ENCODE results near the gene CEND1. TPM values are rescaled to one million over a fixed set of nuclear protein-coding genes. Genes with fewer than 3 reads are reported as not detected.

Gene CEND1
- total RNA-seq, 1 donor from 2014 or later: 0.13 TPM

GRCh38 chr11:827146-827896 lies 37.4 kb upstream of the CEND1 start:
- no peak for DNase-seq (ENCODE audit: low read depth, low spot score)

DNA sequence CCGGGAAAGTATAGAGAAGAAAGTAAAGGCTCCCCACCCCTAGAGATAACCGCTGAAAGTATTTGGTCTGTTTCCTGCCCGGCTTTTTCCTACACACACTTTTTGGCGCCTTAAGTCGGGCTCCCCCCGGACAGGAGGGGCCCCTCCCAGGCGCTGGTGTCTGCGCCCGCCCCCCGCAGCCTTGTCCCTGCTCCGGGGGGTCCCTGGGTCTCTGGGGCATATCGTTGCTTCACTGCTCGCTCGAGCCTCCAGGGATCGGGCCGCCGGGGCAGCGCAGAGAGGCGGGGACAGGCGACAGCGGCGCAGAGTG lies 36.9 kb upstream of the CEND1 start:
- DNase-seq (ENCODE audit: low read depth, low spot score): no peak

DNA sequence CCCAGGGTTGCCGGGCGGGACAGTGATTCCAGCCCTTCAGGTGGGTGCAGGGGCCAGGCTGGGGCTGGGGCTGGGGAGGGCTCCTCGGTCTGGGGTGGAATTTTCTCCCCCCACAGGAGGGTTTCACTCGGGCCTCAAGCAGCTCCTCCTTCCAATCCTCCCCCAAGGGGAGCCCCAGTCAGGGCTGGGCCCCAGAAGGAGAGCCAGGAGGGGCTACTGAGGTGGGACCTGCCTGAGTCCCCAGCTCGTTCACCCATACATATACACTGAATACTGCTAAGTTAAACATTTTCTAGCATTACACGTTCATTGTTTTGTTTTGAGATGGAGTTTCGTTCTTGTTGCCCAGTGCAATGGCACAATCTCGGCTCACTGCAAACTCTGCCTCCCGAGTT lies 36.3 kb upstream of the CEND1 start:
- DNase-seq (ENCODE audit: low read depth, low spot score): no peak

GRCh38 chr11:825366-826226 lies 35.7 kb upstream of the CEND1 start:
- no peak for DNase-seq (ENCODE audit: low read depth, low spot score)

DNA sequence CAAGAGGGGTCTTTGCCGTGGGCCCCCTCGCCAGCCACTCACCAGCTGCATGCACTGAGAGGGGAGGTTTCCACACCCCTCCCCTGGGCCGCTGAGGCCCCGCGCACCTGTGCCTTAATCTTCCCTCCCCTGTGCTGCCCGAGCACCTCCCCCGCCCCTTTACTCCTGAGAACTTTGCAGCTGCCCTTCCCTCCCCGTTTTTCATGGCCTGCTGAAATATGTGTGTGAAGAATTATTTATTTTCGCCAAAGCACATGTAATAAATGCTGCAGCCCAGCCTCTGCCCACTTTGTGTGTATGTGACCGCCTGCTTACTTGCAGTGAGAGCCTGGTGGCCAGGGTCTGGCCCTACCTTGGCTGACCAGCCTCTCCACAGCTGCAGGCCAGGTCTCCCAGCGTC lies 35.1 kb upstream of the CEND1 start:
- no peak for DNase-seq (ENCODE audit: low read depth, low spot score)

GRCh38 chr11:824292-824880 lies 34.5 kb upstream of the CEND1 start:
- no peak for DNase-seq (ENCODE audit: low read depth, low spot score)

DNA sequence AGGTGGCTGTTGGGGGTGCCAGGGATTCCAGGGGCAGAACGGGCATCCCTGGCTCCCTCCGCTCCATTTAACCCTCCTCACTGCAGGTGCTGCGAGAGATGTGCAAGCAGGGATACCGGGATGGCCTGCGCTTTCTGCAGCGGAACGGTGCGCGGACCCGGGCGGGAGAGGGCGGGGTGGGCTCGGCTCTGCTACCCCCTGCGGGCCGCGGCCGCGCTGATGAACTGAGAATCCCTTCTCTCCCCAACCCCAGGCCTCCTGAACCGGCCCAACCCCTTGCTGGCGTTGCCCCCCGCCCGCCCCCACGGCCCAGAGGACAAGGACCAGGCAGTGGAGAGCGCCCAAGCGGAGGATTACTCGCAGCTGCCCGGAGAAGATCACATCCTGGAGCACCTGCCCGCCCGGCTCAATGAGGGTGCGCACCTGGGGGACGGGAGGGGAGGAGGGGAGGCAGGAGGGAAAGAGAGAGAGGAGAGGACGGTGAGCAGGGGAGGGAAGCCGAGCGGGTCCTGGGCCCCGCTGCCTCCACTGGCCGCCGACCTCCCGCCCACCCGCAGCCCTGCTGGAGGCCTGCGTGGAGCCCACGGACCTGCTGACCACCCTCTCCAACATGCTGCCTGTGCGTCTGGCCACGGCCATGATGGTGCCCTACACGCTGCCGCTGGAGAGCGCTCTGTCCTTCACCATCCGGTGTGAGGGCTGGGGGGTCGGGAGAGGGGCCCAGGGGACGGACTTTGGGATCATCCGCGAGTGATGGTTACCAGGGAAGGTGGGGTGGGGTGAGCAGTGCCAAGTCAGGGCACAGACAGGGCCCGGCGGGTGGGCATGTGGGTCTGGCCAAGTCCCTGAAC lies 33.8 kb upstream of the CEND1 start:
- DNase-seq (ENCODE audit: low read depth, low spot score): no peak

- DNase-seq (ENCODE audit: low read depth, low spot score): no peak
Observed at GRCh38 chr11:821512-822371, 31.9 kb upstream of the CEND1 start.

DNA sequence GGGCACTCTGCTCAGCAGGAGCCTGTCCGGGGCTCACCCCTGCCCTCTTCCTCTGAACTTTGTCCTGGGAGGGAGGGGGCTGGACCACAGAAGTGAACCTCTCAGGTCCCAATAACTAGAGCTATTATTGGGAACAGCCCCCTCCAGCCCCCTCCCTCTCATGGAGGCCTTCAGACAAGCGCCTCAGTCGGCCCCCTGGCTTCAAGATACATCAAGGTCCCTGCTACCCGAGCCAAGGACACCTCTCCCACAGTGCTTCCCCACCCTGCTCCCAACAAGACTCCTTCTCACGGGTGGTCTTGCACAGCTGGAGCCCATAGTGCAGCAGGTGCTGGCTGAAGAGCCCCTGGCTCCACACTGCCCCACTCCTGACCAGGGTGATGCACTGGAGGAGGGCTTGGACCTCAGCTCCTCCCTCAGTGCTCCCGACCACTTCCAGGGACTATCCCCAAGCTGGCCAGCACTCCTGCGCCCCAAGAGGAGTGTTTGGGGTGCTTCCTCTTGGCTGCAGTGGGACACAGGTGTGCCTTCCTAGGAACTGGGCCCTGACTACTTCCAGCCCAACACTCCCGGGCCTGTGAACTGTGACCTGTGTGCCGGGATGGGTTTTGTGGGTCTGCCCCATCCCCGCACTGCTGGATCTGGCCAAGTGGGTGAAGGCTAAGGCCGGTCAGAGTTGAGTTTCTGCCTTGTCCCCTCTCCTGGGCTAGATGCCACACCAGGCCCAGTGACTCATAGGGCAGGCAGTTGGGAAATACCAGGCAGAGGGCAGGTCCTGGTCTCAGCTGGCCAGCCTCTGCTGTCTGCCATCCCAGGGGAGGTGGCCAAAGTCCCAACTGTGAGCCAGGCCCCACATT lies 31.0 kb upstream of the CEND1 start:
- DNase-seq (ENCODE audit: low read depth, low spot score): no peak

DNA sequence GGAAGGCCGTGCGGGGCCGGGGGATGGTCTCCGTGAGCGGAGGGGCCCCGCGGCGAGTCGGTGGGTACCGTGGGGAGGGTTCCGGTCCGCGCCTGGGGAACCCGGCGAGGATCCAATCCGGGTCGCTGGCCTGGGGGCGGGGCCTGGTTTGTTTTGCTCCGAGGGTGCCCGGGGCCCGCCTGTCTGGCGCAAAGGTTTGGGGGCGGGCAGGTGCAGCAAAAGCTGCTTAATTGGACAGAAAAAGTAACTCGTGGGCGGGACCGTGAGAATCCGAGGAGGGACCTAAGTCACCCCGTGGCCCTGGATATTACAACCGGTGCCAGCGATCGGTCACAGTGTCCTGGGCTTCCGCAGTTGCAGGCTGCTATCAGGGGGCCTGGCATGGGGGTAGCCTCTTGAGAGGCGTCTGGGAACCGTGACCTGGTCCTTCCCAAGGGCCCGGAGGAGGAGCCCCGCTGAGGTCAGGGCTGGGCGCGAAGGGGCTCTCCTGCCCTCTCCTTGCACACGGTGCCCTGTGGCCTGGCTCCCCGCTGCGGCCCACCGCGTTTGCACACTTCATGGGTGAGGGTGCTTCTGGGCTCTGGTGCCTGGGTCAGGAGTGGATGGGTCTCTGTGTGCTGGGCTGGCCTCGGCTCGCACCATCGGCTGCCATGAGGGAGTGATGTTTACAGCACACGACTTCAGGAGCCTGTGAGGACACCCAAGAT lies 30.2 kb upstream of the CEND1 start:
- DNase-seq (ENCODE audit: low read depth, low spot score): no peak

GRCh38 chr11:819129-819931 lies 29.4 kb upstream of the CEND1 start:
- DNase-seq (ENCODE audit: low read depth, low spot score): no peak

DNA sequence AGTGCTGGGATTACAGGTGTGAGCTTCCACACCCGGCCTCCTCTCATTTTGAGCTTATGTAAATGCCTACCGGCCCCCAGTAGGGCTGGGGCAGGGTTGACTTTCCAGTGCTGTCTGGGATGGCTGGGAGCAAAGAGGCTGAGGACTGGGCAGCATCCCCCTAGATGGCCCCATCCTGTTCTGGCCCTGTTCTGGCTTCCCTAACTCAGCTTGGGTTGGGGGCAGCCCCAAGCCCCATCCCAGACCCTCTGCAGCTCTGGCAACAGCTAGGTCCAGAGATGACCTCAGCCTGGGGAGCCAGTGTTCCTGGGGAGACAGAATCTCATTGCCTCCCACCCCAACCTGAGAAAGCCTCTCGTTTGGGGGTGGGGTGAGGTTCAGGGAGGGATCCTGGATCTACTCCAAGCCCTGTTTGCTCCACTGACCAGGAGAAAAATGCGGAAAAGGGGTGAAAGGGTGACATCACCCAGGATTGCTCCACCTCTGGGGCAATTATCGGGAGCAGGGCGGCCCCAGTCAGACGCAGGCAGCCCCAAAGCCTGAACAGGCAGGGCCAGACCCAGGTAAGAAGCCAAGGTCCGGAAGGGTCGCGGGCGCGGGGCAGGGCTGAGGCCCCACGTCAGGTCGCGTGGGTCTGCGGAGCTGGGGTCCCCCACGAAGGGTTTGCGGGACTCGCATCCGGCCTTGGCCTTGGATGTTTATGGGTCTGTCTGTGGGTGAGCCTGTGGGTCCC lies 28.7 kb upstream of the CEND1 start, which contains the start of gene PNPLA2:
Gene PNPLA2, plus strand, starts transcription at position 519 of the 733 bp plus-strand sequence. CDS start 805 bp downstream, outside the sequence.
- no peak for DNase-seq (ENCODE audit: low read depth, low spot score)

- no peak for DNase-seq (ENCODE audit: low read depth, low spot score)
Observed at GRCh38 chr11:816433-816779, 26.5 kb upstream of the CEND1 start.

DNA sequence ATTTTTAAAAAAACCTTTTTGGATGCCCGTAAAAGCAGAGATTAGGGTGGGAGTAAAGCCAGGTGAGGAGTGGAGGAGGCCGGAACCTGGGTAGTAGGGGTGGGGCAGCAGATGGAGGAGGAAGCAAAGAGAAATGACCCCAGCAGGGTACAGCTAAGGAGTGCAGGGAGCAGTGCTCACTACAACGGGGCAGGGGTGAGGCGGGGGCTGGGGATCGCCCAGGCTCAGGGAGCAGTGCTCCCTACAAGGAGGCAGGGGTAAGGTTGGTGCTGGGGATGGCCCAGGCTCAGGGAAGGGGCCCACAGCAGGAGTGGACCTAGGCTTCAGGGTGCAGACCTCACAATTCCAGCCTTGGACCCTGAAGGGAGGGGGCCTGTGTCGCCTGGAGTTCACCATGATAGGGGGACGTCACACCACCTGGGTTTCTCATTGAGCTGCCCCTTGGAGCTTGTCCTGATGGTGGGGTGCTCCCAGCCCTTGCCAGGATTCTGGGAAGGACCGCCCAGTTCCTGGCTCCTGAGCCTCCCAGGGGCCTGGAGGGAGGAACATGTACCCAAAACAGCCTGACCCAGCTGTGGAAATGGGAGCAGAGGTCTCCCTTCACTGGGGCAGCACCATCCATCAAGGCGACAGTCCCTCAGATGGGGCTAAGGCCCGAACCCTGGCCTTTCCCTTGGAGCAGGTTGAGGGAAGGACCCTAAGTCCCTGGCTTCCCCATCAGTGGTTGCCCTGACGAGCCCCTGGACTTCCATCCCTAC lies 26.0 kb upstream of the CEND1 start:
- DNase-seq (ENCODE audit: low read depth, low spot score): no peak

DNA sequence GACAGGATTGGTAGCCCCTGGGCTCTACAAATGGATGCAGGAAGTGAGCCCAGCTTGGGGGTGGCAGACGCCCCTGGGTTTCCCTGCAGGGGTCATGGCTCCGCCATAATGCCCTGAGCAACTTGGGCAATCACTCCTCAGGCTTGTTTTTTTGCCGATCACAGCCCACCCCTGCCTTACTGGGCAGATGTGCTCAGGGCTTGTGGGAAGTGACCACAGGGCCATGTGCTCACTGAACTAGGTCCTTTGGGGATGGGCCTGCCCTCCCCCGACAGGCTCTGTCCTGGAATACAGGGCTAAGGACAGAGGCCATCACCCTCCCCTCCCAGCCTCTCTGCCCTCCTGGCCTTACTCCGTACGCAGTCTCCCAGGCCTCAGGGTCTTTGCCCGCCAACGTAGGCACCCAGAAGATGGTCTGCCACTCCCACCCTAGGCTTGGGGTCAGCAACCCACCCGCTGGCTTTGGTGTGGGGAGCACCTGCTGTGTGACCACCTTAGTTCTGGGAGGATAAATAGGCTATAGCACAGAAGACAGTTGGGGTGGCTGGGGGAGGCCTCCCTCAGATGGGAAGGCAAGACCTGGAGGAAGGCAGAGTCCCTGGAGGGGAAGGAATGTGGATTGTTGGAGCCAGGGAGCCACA lies 23.7 kb upstream of the CEND1 start:
- no peak for DNase-seq (ENCODE audit: low read depth, low spot score)

GRCh38 chr11:813072-813455 lies 23.2 kb upstream of the CEND1 start:
- no peak for DNase-seq (ENCODE audit: low read depth, low spot score)

All from pulmonary artery endothelial cell (primary cell).